Mucosa of descending colon (tissue), 3 donors: Measurements from ENCODE around the gene KRABD2. TPM values are rescaled to one million over a fixed set of nuclear protein-coding genes. Genes with fewer than 3 reads are reported as not detected.

Experiments used
- ATAC-seq: fragments of 200-7000 bp; cut with Tn5 transposase; one replicate; pipeline ENCODE4 v1.9.1; 2020; ENCODE audit warnings: mild to moderate bottlenecking, moderate library complexity
- DNase-seq, 3 donors: peaks; one replicate each; pipeline ENCODE4 v3.0.0-alpha.2; 2020
- H3K36me3 ChIP-seq: fragments of 200-600 bp; one replicate; pipeline ENCODE4 v1.8.0; 2021; ENCODE audit warnings: low read depth, mild to moderate bottlenecking
- H3K4me1 ChIP-seq: fragments of 200-600 bp; one replicate; pipeline ENCODE4 v1.8.0; 2021; ENCODE audit warnings: low read depth, mild to moderate bottlenecking
- H3K4me3 ChIP-seq: fragments of 200-600 bp; one replicate; pipeline ENCODE4 v1.8.0; 2021; ENCODE audit warnings: mild to moderate bottlenecking
- H3K9me3 ChIP-seq: fragments of 200-600 bp; one replicate; pipeline ENCODE4 v1.8.0; 2021; ENCODE audit warnings: mild to moderate bottlenecking
- intact Hi-C, 2 donors: fragments of 100-400 bp; cut with DNase I in 1 of 2; cut with micrococcal nuclease in 1 of 2; formaldehyde crosslinking; loops; one replicate each; pipeline versions ENCODE4 v1.11.0 to v1.11.1; 2022; cut with DNase I, micrococcal nuclease
- total RNA-seq, 3 donors: library from RNA; stranded (reverse); fragmentation: NEBNext Ultra II Directional in 2 of 3; extraction: Animal tissue kit (Norgen Biotek cat#: 25700) in 2 of 3; gene quantifications; one replicate each; pipeline versions ENCODE4 v1.2.1 to v1.2.4, GENCODE V29; 2021 to 2023
- TF ChIP-seq, protein P1 (sequence below): fragments of 200-600 bp; IDR thresholded peaks from one replicate; pipeline ENCODE4 v1.8.0; 2022; ENCODE audit warnings: antibody characterized with exemption, mild to moderate bottlenecking
- donor health status: DM: no; HTN: no; CAD: no; lungs with moderate emphysema.
- donor health status: DM: no; HTN: no; CAD: no.
- donor health status: DM: no; HTN: yes; CAD: no.

KRABD2 gene

GRCh38 chr17:8333281-8333680, 43.2 kb downstream of the KRABD2 start:
- TF ChIP-seq, protein P1, sequence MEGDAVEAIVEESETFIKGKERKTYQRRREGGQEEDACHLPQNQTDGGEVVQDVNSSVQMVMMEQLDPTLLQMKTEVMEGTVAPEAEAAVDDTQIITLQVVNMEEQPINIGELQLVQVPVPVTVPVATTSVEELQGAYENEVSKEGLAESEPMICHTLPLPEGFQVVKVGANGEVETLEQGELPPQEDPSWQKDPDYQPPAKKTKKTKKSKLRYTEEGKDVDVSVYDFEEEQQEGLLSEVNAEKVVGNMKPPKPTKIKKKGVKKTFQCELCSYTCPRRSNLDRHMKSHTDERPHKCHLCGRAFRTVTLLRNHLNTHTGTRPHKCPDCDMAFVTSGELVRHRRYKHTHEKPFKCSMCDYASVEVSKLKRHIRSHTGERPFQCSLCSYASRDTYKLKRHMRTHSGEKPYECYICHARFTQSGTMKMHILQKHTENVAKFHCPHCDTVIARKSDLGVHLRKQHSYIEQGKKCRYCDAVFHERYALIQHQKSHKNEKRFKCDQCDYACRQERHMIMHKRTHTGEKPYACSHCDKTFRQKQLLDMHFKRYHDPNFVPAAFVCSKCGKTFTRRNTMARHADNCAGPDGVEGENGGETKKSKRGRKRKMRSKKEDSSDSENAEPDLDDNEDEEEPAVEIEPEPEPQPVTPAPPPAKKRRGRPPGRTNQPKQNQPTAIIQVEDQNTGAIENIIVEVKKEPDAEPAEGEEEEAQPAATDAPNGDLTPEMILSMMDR: no peak
- Histone ChIP-seq H3K9me3 (no peaks in the 10 kb centered on the region), H3K4me3 (no peak overlapping the region), H3K4me1 (no peaks in the 10 kb centered on the region), H3K36me3 (no peaks in the 10 kb centered on the region)
- intact Hi-C loops: no loop called here
- ATAC-seq (no peak), DNase-seq (no peak)

DNA sequence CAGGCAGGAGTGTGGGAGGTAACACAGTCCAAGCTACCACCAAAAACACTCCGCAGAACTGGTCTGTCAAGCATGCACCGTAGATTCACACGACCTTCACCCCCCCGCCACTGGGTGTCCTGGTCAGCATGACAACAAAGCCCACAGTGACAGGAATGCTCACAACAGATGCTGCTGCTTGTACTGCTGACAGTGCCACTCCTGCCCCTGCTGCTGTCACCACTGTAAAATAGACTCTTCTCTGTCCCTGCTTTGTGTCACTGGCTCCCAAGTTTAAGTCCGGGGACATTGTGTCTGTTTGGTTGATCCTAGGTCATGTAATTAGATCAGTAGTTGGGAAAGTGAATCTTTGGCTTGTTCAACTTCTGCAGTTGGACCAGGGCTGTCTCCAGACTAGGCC, 43.8 kb downstream of the KRABD2 start:
- Histone ChIP-seq H3K9me3 (no peaks in the 10 kb centered on the region), H3K4me1 (no peaks in the 10 kb centered on the region), H3K4me3 (no peak overlapping the region), H3K36me3 (no peaks in the 10 kb centered on the region)
- DNase-seq: no peak
- TF ChIP-seq, protein P1: no peak
- intact Hi-C loops: no loop called here
- no peak for ATAC-seq

DNA sequence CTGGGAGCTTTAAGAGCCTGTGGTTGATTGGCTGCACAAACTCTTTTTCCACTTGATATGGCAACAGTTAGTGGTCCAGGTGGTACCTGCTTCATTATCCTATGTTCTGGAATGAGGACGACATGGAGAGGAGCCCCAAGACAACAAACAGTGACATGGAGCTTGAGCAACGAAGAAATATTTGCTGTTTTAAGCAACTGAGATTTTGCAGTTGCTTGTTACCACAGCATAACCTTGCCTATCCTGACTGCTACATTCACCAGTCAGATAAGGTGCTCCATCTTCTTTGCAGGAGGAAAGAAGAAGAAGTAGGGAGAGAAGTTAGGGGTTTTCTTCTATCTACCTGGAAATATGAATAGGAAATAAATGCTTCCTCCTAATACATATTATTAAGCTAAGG, 44.4 kb downstream of the KRABD2 start:
- H3K36me3 ChIP-seq: no peaks in the 10 kb centered on the region
- no peak overlapping the region for H3K4me3 ChIP-seq
- TF ChIP-seq, protein P1: no peak
- no peaks in the 10 kb centered on the region for H3K4me1 ChIP-seq
- no peak for DNase-seq
- no peaks in the 10 kb centered on the region for H3K9me3 ChIP-seq
- intact Hi-C loops: no loop called here
- no peak for ATAC-seq

GRCh38 chr17:8327303-8327649, 49.2 kb downstream of the KRABD2 start:
- no peak overlapping the region for H3K4me3 ChIP-seq
- intact Hi-C loops: no loop called here
- DNase-seq (peak in 1 of 3 donors; percentile 50), ATAC-seq (no peak)
- H3K9me3 ChIP-seq: no peaks in the 10 kb centered on the region
- H3K36me3 ChIP-seq: no peaks in the 10 kb centered on the region
- H3K4me1 ChIP-seq: no peaks in the 10 kb centered on the region
- TF ChIP-seq, protein P1: no peak

Other genes starting within 250 kb of the KRABD2 start
- gene PER1, start 224.3 kb downstream of the KRABD2 start, total RNA-seq: 100 to 1,000 TPM in 1 of 3 donors, 10 to 100 TPM in 2; 14.9 to 185 (median 84.0) TPM
- 10 to 100 TPM; 56.4 to 77.2 (median 62.8) TPM for gene VAMP2, start 213.8 kb downstream of the KRABD2 start, total RNA-seq
- 10 to 100 TPM in 1 of 3 donors, 1 to 10 TPM in 2; 8.0 to 19.1 (median 9.6) TPM for gene TMEM107, start 200.3 kb downstream of the KRABD2 start, total RNA-seq
- gene BORCS6, start 186.5 kb downstream of the KRABD2 start, total RNA-seq: 10 to 100 TPM; 10.5 to 11.4 (median 11.0) TPM
- 10 to 100 TPM in 1 of 3 donors, 1 to 10 TPM in 2; 5.2 to 27.3 (median 5.7) TPM for gene AURKB, start 166.1 kb downstream of the KRABD2 start, total RNA-seq
- gene CTC1, start 128.6 kb downstream of the KRABD2 start, total RNA-seq: 10 to 100 TPM; 35.6 to 59.6 (median 57.7) TPM
- 10 to 100 TPM; 18.7 to 31.7 (median 30.1) TPM for gene PFAS, start 127.4 kb downstream of the KRABD2 start, total RNA-seq
- gene RANGRF, start 88.0 kb downstream of the KRABD2 start, total RNA-seq: 10 to 100 TPM; 11.5 to 26.9 (median 15.5) TPM
- gene SLC25A35, start 81.3 kb downstream of the KRABD2 start, total RNA-seq: 10 to 100 TPM in 1 of 3 donors, 1 to 10 TPM in 2; 8.4 to 10.3 (median 9.3) TPM
- gene ARHGEF15, start 66.5 kb downstream of the KRABD2 start, total RNA-seq: 1 to 10 TPM; 2.1 to 3.0 (median 2.8) TPM
- gene ODF4, start 36.9 kb downstream of the KRABD2 start, total RNA-seq: not detected
- gene RPL26, start 6.5 kb upstream of the KRABD2 start, total RNA-seq: 1,000 to 10,000 TPM; 1,217 to 1,361 (median 1,229) TPM
- gene RNF222, start 21.1 kb upstream of the KRABD2 start, total RNA-seq: not detected
- gene NDEL1, start 59.2 kb upstream of the KRABD2 start, total RNA-seq: 10 to 100 TPM; 57.5 to 80.5 (median 63.6) TPM